ENCODE data around the gene NFS1. TPM values are rescaled to one million over a fixed set of nuclear protein-coding genes. Genes with fewer than 3 reads are reported as not detected.
"Not testable (repeated sequence)": the region's sequence is repeated elsewhere in the genome, so short reads cannot be mapped to it uniquely, and the experiment has no call there.

The NFS1 gene
- 10.9 TPM for polyA plus RNA-seq (2013, experiment 1 of 2)
- 10.8 TPM for polyA plus RNA-seq (2013, experiment 2 of 2)

- Histone ChIP-seq H2BK15ac (replicated peaks; ENCODE audit: low read depth) (no peak within 1 kb of the TSS), H3K27ac (ENCODE audit: low read depth, low read length) (peak within 1 kb of the TSS; percentile 83), H3K79me2 (ENCODE audit: control insufficient read depth, insufficient read depth, low read length) (peaks cover 1% of the 10 kb centered on the region), H3K36me3 (ENCODE audit: control insufficient read depth, insufficient read depth, low read length) (peaks cover under 1% of the 10 kb centered on the region), H3K18ac (ENCODE audit: low read length) (peak within 1 kb of the TSS; percentile 15), H2BK5ac (ENCODE audit: low read length) (peak within 1 kb of the TSS; percentile 77), H3K79me1 (ENCODE audit: low read length) (peaks cover 2% of the 10 kb centered on the region), H3K4me2 (ENCODE audit: low read length) (peak within 1 kb of the TSS; percentile 95), H4K5ac (ENCODE audit: low read length) (no peak within 1 kb of the TSS), H3K27me3 (ENCODE audit: insufficient read depth, low read length, poor library complexity) (no peaks in the 10 kb centered on the region), H2BK120ac (ENCODE audit: low read depth, low read length) (no peak within 1 kb of the TSS), H3K23ac (ENCODE audit: low read length) (no peak within 1 kb of the TSS), H4K8ac (ENCODE audit: low read depth, low read length) (no peak within 1 kb of the TSS), H3K4ac (ENCODE audit: low read depth, low read length) (peak within 1 kb of the TSS; percentile 87), H3K4me3 (ENCODE audit: low read length) (peak within 1 kb of the TSS; percentile 98), H3K9ac (ENCODE audit: low read length) (peak within 1 kb of the TSS; percentile 98), H2AK5ac (ENCODE audit: low read length) (no peak within 1 kb of the TSS), H3K56ac (ENCODE audit: low read length) (peak within 1 kb of the TSS; percentile 100), H3K4me1 (ENCODE audit: control insufficient read depth, low read depth, low read length) (no peaks in the 10 kb centered on the region)
- DNase-seq: peak; percentile 95
- WGBS (ENCODE audit: extremely low coverage, insufficient coverage, low lambda C conversion rate): no CpG with 5 or more reads among the region's 81 CpGs
These were observed at the start of gene NFS1, which contains the start of gene ROMO1 for GRCh38 chr20:35699127-35699956. TSS of gene NFS1 (minus strand) at chr20:35699352. CDS start at chr20:35699288, 64 bp downstream. TSS of gene ROMO1 (plus strand) at chr20:35699405. CDS start at chr20:35699633, 228 bp downstream.

GRCh38 chr20:35744492-35744841 is 45.3 kb upstream of the NFS1 start:
- not testable (repeated sequence) for H3K23ac ChIP-seq (ENCODE audit: low read length); H3K4me1 ChIP-seq (ENCODE audit: control insufficient read depth, low read depth, low read length); H3K4me2 ChIP-seq (ENCODE audit: low read length); H2BK5ac ChIP-seq (ENCODE audit: low read length); DNase-seq; H3K36me3 ChIP-seq (ENCODE audit: control insufficient read depth, insufficient read depth, low read length); H3K9ac ChIP-seq (ENCODE audit: low read length); H2BK120ac ChIP-seq (ENCODE audit: low read depth, low read length); H3K4me3 ChIP-seq (ENCODE audit: low read length); H2AK5ac ChIP-seq (ENCODE audit: low read length); H3K79me1 ChIP-seq (ENCODE audit: low read length); H2BK15ac ChIP-seq (replicated peaks; ENCODE audit: low read depth); H4K8ac ChIP-seq (ENCODE audit: low read depth, low read length); H3K56ac ChIP-seq (ENCODE audit: low read length); H3K18ac ChIP-seq (ENCODE audit: low read length); H3K4ac ChIP-seq (ENCODE audit: low read depth, low read length); H3K27me3 ChIP-seq (ENCODE audit: insufficient read depth, low read length, poor library complexity); H3K27ac ChIP-seq (ENCODE audit: low read depth, low read length); H4K5ac ChIP-seq (ENCODE audit: low read length)
- H3K79me2 ChIP-seq (ENCODE audit: control insufficient read depth, insufficient read depth, low read length): peaks cover 22% of the 10 kb centered on the region
- WGBS (ENCODE audit: extremely low coverage, insufficient coverage, low lambda C conversion rate): no CpG with 5 or more reads among the region's 3 CpGs

GRCh38 chr20:35743693-35744491 is 44.7 kb upstream of the NFS1 start:
- no CpG with 5 or more reads among the region's 15 CpGs for WGBS (ENCODE audit: extremely low coverage, insufficient coverage, low lambda C conversion rate)
- Histone ChIP-seq H2AK5ac (ENCODE audit: low read length) (no peak overlapping the region), H2BK120ac (ENCODE audit: low read depth, low read length) (no peak overlapping the region), H2BK15ac (replicated peaks; ENCODE audit: low read depth) (no peak overlapping the region), H3K79me1 (ENCODE audit: low read length) (peaks cover 1% of the 10 kb centered on the region), H3K4me3 (ENCODE audit: low read length) (no peak overlapping the region), H3K4me1 (ENCODE audit: control insufficient read depth, low read depth, low read length) (peaks cover 4% of the 10 kb centered on the region), H4K5ac (ENCODE audit: low read length) (no peak overlapping the region), H3K4ac (ENCODE audit: low read depth, low read length) (no peak overlapping the region), H3K36me3 (ENCODE audit: control insufficient read depth, insufficient read depth, low read length) (peaks cover 5% of the 10 kb centered on the region), H3K4me2 (ENCODE audit: low read length) (no peak overlapping the region), H3K23ac (ENCODE audit: low read length) (no peak overlapping the region), H3K18ac (ENCODE audit: low read length) (no peak overlapping the region), H3K9ac (ENCODE audit: low read length) (no peak overlapping the region), H3K79me2 (ENCODE audit: control insufficient read depth, insufficient read depth, low read length) (peaks cover 25% of the 10 kb centered on the region), H3K27me3 (ENCODE audit: insufficient read depth, low read length, poor library complexity) (no peaks in the 10 kb centered on the region), H4K8ac (ENCODE audit: low read depth, low read length) (no peak overlapping the region), H3K56ac (ENCODE audit: low read length) (peak overlapping the region; percentile 28), H2BK5ac (ENCODE audit: low read length) (no peak overlapping the region), H3K27ac (ENCODE audit: low read depth, low read length) (no peak overlapping the region)
- no peak for DNase-seq

- Histone ChIP-seq H4K8ac (ENCODE audit: low read depth, low read length) (no peak overlapping the region), H3K4me1 (ENCODE audit: control insufficient read depth, low read depth, low read length) (peaks cover 4% of the 10 kb centered on the region), H3K4me2 (ENCODE audit: low read length) (peak overlapping the region; percentile 54), H3K18ac (ENCODE audit: low read length) (peak overlapping the region; percentile 33), H2AK5ac (ENCODE audit: low read length) (no peak overlapping the region), H3K79me1 (ENCODE audit: low read length) (peaks cover 1% of the 10 kb centered on the region), H3K4ac (ENCODE audit: low read depth, low read length) (peak overlapping the region; percentile 99), H3K27me3 (ENCODE audit: insufficient read depth, low read length, poor library complexity) (no peaks in the 10 kb centered on the region), H2BK5ac (ENCODE audit: low read length) (peak overlapping the region; percentile 14), H3K4me3 (ENCODE audit: low read length) (peak overlapping the region; percentile 64), H3K56ac (ENCODE audit: low read length) (peak overlapping the region; percentile 94), H3K36me3 (ENCODE audit: control insufficient read depth, insufficient read depth, low read length) (peaks cover 6% of the 10 kb centered on the region), H4K5ac (ENCODE audit: low read length) (peak overlapping the region; percentile 68), H3K27ac (ENCODE audit: low read depth, low read length) (peak overlapping the region; percentile 85), H2BK120ac (ENCODE audit: low read depth, low read length) (no peak overlapping the region), H3K23ac (ENCODE audit: low read length) (no peak overlapping the region), H2BK15ac (replicated peaks; ENCODE audit: low read depth) (no peak overlapping the region), H3K79me2 (ENCODE audit: control insufficient read depth, insufficient read depth, low read length) (peaks cover 35% of the 10 kb centered on the region), H3K9ac (ENCODE audit: low read length) (peak overlapping the region; percentile 89)
- WGBS (ENCODE audit: extremely low coverage, insufficient coverage, low lambda C conversion rate): no CpG with 5 or more reads among the region's 8 CpGs
- peak; percentile 61 for DNase-seq
These were observed 43.8 kb upstream of the NFS1 start for GRCh38 chr20:35742741-35743523.

DNA sequence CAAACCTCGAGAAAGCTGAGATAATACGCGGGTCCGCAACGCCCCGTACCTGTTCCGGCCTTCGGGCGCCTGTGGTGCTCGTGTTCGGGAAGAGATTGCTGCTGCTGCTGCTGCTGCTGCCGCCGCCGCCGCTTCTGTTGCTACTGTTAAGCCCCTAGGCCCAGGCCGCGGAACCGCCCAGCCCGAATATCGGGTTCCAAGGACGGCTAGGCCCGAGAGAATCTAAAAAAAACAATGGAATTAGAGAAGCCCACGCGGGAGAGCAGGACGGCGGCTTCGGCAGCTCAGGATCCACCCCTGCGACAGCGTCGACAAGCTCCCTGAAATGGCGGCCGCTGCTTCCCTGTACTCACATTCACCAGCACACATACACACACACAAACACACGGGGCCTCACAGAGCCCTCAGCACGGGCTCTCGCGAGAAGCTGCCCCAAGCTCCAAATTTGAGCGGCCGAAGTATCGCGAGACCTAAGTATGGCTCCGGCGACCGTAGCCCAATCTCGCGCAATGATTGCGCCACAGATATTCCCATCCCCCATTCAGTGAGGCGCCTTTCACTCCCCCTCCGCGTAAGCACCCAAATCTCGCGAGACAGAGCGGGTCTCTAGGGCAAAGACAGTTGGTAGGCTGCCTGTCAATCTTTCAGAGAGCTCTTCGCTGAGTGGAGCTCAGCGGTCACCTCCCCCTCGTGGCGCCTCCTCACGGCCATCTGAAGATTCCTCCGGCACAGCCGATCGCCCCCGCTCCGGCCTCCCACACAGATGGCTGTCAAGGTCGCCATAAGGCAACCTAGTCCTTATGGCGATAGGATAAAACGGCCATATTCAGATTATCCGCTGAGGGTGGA is 43.0 kb upstream of the NFS1 start, which contains the start of gene RBM39:
RBM39 (minus strand) TSS at position 369 of the 849 bp plus-strand sequence. CDS start 1,386 bp downstream, outside the sequence.
- Histone ChIP-seq H3K4me3 (ENCODE audit: low read length) (peak within 1 kb of the TSS; percentile 99), H3K27ac (ENCODE audit: low read depth, low read length) (peak within 1 kb of the TSS; percentile 95), H3K4me1 (ENCODE audit: control insufficient read depth, low read depth, low read length) (peaks cover 4% of the 10 kb centered on the region), H4K8ac (ENCODE audit: low read depth, low read length) (peak within 1 kb of the TSS; percentile 94), H3K18ac (ENCODE audit: low read length) (peak within 1 kb of the TSS; percentile 100), H3K79me1 (ENCODE audit: low read length) (peaks cover 1% of the 10 kb centered on the region), H3K79me2 (ENCODE audit: control insufficient read depth, insufficient read depth, low read length) (peaks cover 39% of the 10 kb centered on the region), H3K4ac (ENCODE audit: low read depth, low read length) (peak within 1 kb of the TSS; percentile 100), H3K36me3 (ENCODE audit: control insufficient read depth, insufficient read depth, low read length) (peaks cover 6% of the 10 kb centered on the region), H2BK15ac (replicated peaks; ENCODE audit: low read depth) (no peak within 1 kb of the TSS), H2BK120ac (ENCODE audit: low read depth, low read length) (peak within 1 kb of the TSS; percentile 97), H2AK5ac (ENCODE audit: low read length) (peak within 1 kb of the TSS; percentile 28), H4K5ac (ENCODE audit: low read length) (peak within 1 kb of the TSS; percentile 68), H3K9ac (ENCODE audit: low read length) (peak within 1 kb of the TSS; percentile 98), H3K23ac (ENCODE audit: low read length) (no peak within 1 kb of the TSS), H3K4me2 (ENCODE audit: low read length) (peak within 1 kb of the TSS; percentile 54), H3K56ac (ENCODE audit: low read length) (peak within 1 kb of the TSS; percentile 98), H2BK5ac (ENCODE audit: low read length) (peak within 1 kb of the TSS; percentile 88), H3K27me3 (ENCODE audit: insufficient read depth, low read length, poor library complexity) (no peaks in the 10 kb centered on the region)
- no CpG with 5 or more reads among the region's 66 CpGs for WGBS (ENCODE audit: extremely low coverage, insufficient coverage, low lambda C conversion rate)
- DNase-seq: peak; percentile 100
